CD4-positive, alpha-beta T cell (primary cell): ENCODE data around the gene ASIC3. TPM values are rescaled to one million over a fixed set of nuclear protein-coding genes. Genes with fewer than 3 reads are reported as not detected.
A peak's percentile ranks its signal among the peaks of the same experiment; 100 is the strongest.

Experiments
- ATAC-seq: fragments of 200-7000 bp; cut with Tn5 transposase; one replicate; pipeline ENCODE4 v1.10.0; 2022; ENCODE audit warnings: mild to moderate bottlenecking; ENCODE audit not compliant: poor library complexity
- CTCF ChIA-PET: fragments of 350-600 bp; sonication (Branson Sonifier 250); formaldehyde crosslinking; loops from one replicate; lab custom pipeline; 2021; ENCODE audit warnings: antibody characterized with exemption, inconsistent platforms; lab: Charles Lee
- POLR2A ChIA-PET: fragments of 350-600 bp; sonication (Branson Sonifier 250); formaldehyde crosslinking; loops from one replicate; lab custom pipeline; 2021; ENCODE audit warnings: antibody characterized with exemption, inconsistent platforms; lab: Charles Lee
- DNase-seq, 14 experiments: peaks; one replicate each; pipeline ENCODE4 v3.0.0-alpha.2; 2013 to 2020; ENCODE audit warnings: mixed read lengths in 2 of 14
- H3K27ac ChIP-seq, 2 donors: one replicate each; pipeline versions ENCODE4 v1.5.1 to v1.7.0; 2013; ENCODE audit warnings: low read length in 2 of 2, low read depth in 1 of 2, mild to moderate bottlenecking in 1 of 2
- H3K27me3 ChIP-seq, 2 experiments: 1 replicate in 1 of 2; 2 replicates in 1 of 2; pipeline versions ENCODE4 v1.6.1 to v1.7.0; 2013; ENCODE audit warnings: low read length in 2 of 2, control low read depth in 1 of 2, mild to moderate bottlenecking in 1 of 2, moderate library complexity in 1 of 2; ENCODE audit not compliant: insufficient read depth in 2 of 2, control insufficient read depth in 1 of 2
- H3K36me3 ChIP-seq: one replicate; pipeline ENCODE4 v1.6.1; 2013; ENCODE audit warnings: low read length, control low read depth; ENCODE audit not compliant: insufficient read depth
- H3K4me1 ChIP-seq: one replicate; pipeline ENCODE4 v1.6.1; 2013; ENCODE audit warnings: low read length, control low read depth; ENCODE audit not compliant: insufficient read depth
- H3K4me3 ChIP-seq: one replicate; pipeline ENCODE4 v1.5.1; 2013; ENCODE audit warnings: mild to moderate bottlenecking, low read length, moderate library complexity
- H3K9me3 ChIP-seq, 2 experiments: 1 replicate in 1 of 2; 2 replicates in 1 of 2; pipeline versions ENCODE4 v1.6.1 to v1.7.0; 2013; ENCODE audit warnings: low read length in 2 of 2, mild to moderate bottlenecking in 2 of 2, control low read depth in 1 of 2, moderate library complexity in 1 of 2; ENCODE audit not compliant: control insufficient read depth in 1 of 2, insufficient read depth in 1 of 2
- H3K27ac Mint-ChIP-seq: one replicate; pipeline ENCODE4 v1.8.0; 2020; ENCODE audit warnings: mixed read lengths
- H3K27me3 Mint-ChIP-seq: one replicate; pipeline ENCODE4 v1.8.0; 2021; ENCODE audit warnings: mixed read lengths
- H3K36me3 Mint-ChIP-seq: one replicate; pipeline ENCODE4 v1.8.0; 2021; ENCODE audit warnings: low read depth, mixed read lengths
- H3K4me1 Mint-ChIP-seq: one replicate; pipeline ENCODE4 v1.8.0; 2021; ENCODE audit warnings: low read depth, mixed read lengths
- H3K4me3 Mint-ChIP-seq: one replicate; pipeline ENCODE4 v1.8.0; 2020; ENCODE audit warnings: mild to moderate bottlenecking, mixed read lengths
- H3K9me3 Mint-ChIP-seq: one replicate; pipeline ENCODE4 v1.8.0; 2020; ENCODE audit warnings: mixed read lengths
- intact Hi-C, 2 experiments: fragments of 100-400 bp; cut with DNase I in 1 of 2; cut with micrococcal nuclease in 1 of 2; formaldehyde crosslinking; loops; one replicate each; pipeline versions ENCODE4 v1.15.1 to v1.9.0; 2023 to 2025; cut with DNase I, micrococcal nuclease
- total RNA-seq, 174 experiments: library from RNA in 2 of 174; stranded (reverse) in 2 of 174; gene quantifications; one replicate each; pipeline ENCODE4 v1.2.3 and lab custom pipeline; 2021 to 2026
- TF ChIP-seq, protein P1 (sequence below): fragments of 200-600 bp; IDR thresholded peaks from one replicate; pipeline ENCODE4 v1.8.0; 2022; ENCODE audit warnings: antibody characterized with exemption, mild to moderate bottlenecking

The ASIC3 gene
- total RNA-seq, 2 experiments from 2014 or later = 13.8 to 15.2 TPM

DNA sequence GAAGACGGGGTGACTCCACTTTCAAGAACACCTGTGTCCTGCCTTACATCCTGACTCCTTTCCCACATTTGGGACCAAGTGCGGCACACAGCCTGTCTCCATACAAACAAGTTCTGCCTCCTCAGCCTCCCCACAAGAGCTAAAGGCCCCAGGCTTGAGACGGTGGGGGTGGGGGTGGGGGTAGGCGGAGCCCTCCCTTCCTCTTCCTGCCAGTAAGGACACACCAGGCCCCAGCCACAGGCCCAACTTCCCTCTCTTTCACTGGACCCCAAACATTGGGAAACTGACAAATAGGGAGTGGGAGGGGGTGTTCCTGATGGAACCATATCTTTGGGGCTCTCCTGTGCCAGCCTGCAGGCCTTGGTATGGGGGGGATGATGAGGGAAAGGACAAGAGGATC is 4.8 kb downstream of the ASIC3 start:
- Histone ChIP-seq H3K4me1 (peaks cover 38% of the 10 kb centered on the region), H3K27me3 (no peaks in the 10 kb centered on the region), H3K27ac (no peak overlapping the region), H3K9me3 (no peaks in the 10 kb centered on the region), H3K36me3 (no peaks in the 10 kb centered on the region), H3K4me3 (no peak overlapping the region)
- Mint-ChIP-seq H3K4me3 (no peak overlapping the region), H3K4me1 (peaks cover 24% of the 10 kb centered on the region), H3K27ac (no peak overlapping the region), H3K27me3 (no peaks in the 10 kb centered on the region), H3K36me3 (no peaks in the 10 kb centered on the region), H3K9me3 (no peaks in the 10 kb centered on the region)
- no peak for ATAC-seq
- TF ChIP-seq, protein P1, sequence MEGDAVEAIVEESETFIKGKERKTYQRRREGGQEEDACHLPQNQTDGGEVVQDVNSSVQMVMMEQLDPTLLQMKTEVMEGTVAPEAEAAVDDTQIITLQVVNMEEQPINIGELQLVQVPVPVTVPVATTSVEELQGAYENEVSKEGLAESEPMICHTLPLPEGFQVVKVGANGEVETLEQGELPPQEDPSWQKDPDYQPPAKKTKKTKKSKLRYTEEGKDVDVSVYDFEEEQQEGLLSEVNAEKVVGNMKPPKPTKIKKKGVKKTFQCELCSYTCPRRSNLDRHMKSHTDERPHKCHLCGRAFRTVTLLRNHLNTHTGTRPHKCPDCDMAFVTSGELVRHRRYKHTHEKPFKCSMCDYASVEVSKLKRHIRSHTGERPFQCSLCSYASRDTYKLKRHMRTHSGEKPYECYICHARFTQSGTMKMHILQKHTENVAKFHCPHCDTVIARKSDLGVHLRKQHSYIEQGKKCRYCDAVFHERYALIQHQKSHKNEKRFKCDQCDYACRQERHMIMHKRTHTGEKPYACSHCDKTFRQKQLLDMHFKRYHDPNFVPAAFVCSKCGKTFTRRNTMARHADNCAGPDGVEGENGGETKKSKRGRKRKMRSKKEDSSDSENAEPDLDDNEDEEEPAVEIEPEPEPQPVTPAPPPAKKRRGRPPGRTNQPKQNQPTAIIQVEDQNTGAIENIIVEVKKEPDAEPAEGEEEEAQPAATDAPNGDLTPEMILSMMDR = no peak
- intact Hi-C loops = loop anchor here in 1 of 2 experiments (10.0 kb wide), 1 partner anchor 1338 kb away; a partner anchor contains a TSS
- POLR2A ChIA-PET = interaction anchor here (1.1 kb wide), 1 partner anchor 25 kb away, joined by 3 read pairs; the partner anchor contains the start of gene ABCB8
- no peak for DNase-seq
- CTCF ChIA-PET = no interaction called here

DNA sequence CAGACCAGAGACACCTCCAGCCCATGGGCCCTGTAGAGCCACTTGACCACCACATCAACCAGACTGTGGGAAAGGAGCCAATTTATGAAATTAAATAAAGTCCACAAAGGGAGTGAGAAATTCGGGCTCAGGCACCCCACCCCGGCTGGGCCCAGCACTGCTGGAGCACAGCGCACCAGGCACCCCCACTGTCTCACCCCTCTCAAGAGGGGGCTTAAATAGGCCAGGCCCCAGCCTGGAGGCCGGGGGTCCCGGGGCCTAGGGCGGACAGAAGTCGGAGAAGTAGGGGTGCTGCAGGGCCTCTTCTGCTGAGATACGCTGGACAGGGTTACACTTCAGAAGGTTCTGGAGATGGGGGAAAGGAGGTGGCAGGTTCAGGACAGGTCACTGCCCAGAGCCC is 5.4 kb downstream of the ASIC3 start:
- ChIA-PET POLR2A (no interaction called here), CTCF (interaction anchor here (1.2 kb wide), 1 partner anchor 26 kb away, joined by 3 read pairs; the partner anchor contains the start of gene ABCB8)
- intact Hi-C loops = loop anchor here in 1 of 2 experiments (10.0 kb wide), 1 partner anchor 1339 kb away; a partner anchor contains a TSS
- Histone ChIP-seq H3K4me3 (no peak overlapping the region), H3K4me1 (peaks cover 44% of the 10 kb centered on the region), H3K27me3 (no peaks in the 10 kb centered on the region), H3K9me3 (no peaks in the 10 kb centered on the region), H3K36me3 (no peaks in the 10 kb centered on the region), H3K27ac (no peak overlapping the region)
- Mint-ChIP-seq H3K36me3 (peaks cover 3% of the 10 kb centered on the region), H3K4me3 (no peak overlapping the region), H3K27ac (no peak overlapping the region), H3K9me3 (no peaks in the 10 kb centered on the region), H3K27me3 (no peaks in the 10 kb centered on the region), H3K4me1 (peaks cover 31% of the 10 kb centered on the region)
- TF ChIP-seq, protein P1 = no peak
- ATAC-seq (no peak), DNase-seq (no peak)

DNA sequence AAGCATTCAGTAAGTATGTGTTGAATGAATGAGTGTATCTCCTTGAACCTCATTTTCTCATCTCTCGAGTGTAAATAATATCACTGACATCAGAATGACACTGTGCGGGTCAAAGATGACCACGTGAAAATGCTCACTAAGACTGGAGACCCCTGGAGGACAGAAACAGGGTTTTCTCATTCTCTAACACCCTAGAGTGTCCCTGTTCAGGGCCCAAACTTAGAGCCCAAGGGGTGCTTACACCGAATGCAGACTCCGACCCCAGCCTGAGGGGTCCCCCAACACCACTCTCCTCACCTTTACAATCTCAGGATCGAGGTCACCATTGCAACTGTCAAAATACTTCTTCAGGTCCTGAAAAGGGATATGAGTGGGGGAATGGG is 7.9 kb downstream of the ASIC3 start:
- H3K9me3 Mint-ChIP-seq = no peaks in the 10 kb centered on the region
- ATAC-seq = no peak
- no peaks in the 10 kb centered on the region for H3K9me3 ChIP-seq
- peaks cover 42% of the 10 kb centered on the region for H3K4me1 Mint-ChIP-seq
- peak overlapping the region; percentile 96 for H3K4me3 Mint-ChIP-seq
- no peaks in the 10 kb centered on the region for H3K36me3 ChIP-seq
- TF ChIP-seq, protein P1 = no peak
- H3K27ac Mint-ChIP-seq = no peak overlapping the region
- DNase-seq = no peak
- no peaks in the 10 kb centered on the region for H3K27me3 ChIP-seq
- H3K4me1 ChIP-seq = peaks cover 57% of the 10 kb centered on the region
- no peak overlapping the region for H3K4me3 ChIP-seq
- POLR2A ChIA-PET = no interaction called here
- CTCF ChIA-PET = no interaction called here
- H3K36me3 Mint-ChIP-seq = peaks cover 5% of the 10 kb centered on the region
- H3K27ac ChIP-seq = no peak overlapping the region
- intact Hi-C loops = loop anchor here (5.0 to 10.0 kb wide), 3 partner anchors 39 to 1341 kb away; partner anchors contain the start of gene ZNF467 (in 1 of the 2)
- no peaks in the 10 kb centered on the region for H3K27me3 Mint-ChIP-seq
